Cardiac muscle cell (in vitro differentiated cells and primary cell): Measurements from ENCODE around the gene EEF1G. TPM values are rescaled to one million over a fixed set of nuclear protein-coding genes. Genes with fewer than 3 reads are reported as not detected.
A peak's percentile ranks its signal among the peaks of the same experiment; 100 is the strongest.

Experiments
- DNase-seq, 2 donors: peaks; one replicate each; pipeline versions ENCODE4 v3.0.0 to v3.0.0-alpha.2; 2010 to 2017; ENCODE audit warnings: low read depth in 1 of 2, low spot score in 1 of 2
- H3K27ac ChIP-seq: fragments of 200-600 bp; sonication (generic); 2 replicates; pipeline ENCODE4 v1.5.1; 2016
- H3K27me3 ChIP-seq: fragments of 200-600 bp; sonication (generic); 2 replicates; pipeline ENCODE4 v1.6.0; 2016; ENCODE audit warnings: control low read depth
- H3K36me3 ChIP-seq: fragments of 200-600 bp; sonication (generic); 2 replicates; pipeline ENCODE4 v1.5.1; 2016; ENCODE audit warnings: control low read depth
- H3K4me1 ChIP-seq: fragments of 200-600 bp; sonication (generic); 2 replicates; pipeline ENCODE4 v1.8.1; 2017; ENCODE audit warnings: low read depth, mild to moderate bottlenecking, mixed run types
- H3K4me3 ChIP-seq: fragments of 200-600 bp; sonication (generic); 2 replicates; pipeline ENCODE4 v1.5.1; 2016; ENCODE audit warnings: mild to moderate bottlenecking
- H3K9me3 ChIP-seq: fragments of 200-600 bp; sonication (generic); 2 replicates; pipeline ENCODE4 v1.5.1; 2017; ENCODE audit warnings: low read depth, mild to moderate bottlenecking, control low read depth
- CTCF ChIP-seq: IDR thresholded peaks from 2 replicates; pipeline ENCODE4 v1.5.1; 2012; ENCODE audit warnings: low read depth, mild to moderate bottlenecking, low read length
- polyA plus RNA-seq: library from polyadenylated mRNA; unstranded; fragments of >200 nt; fragmentation: Nextera tagmentation; extraction: Ambion mirVana; gene quantifications from 2 replicates; pipeline ENCODE4 v1.2.1, GENCODE V29; 2016
- total RNA-seq: library from RNA; depleted of rRNA; stranded (reverse); fragments of >200 nt; gene quantifications from 2 replicates; pipeline ENCODE4 v1.2.3, GENCODE V29; 2016

Gene EEF1G
- total and polyA plus RNA-seq, 2 experiments from 2014 or later, result 769 to 2,091 TPM

- no peaks in the 10 kb centered on the region for H3K27me3 ChIP-seq
- peaks cover 44% of the 10 kb centered on the region for H3K36me3 ChIP-seq
- H3K4me3 ChIP-seq, result no peak overlapping the region
- no peak overlapping the region for H3K27ac ChIP-seq
- no peak for DNase-seq
- H3K9me3 ChIP-seq, result no peaks in the 10 kb centered on the region
- H3K4me1 ChIP-seq, result peaks cover 23% of the 10 kb centered on the region
- TF ChIP-seq CTCF, result no peak
Observed at GRCh38 chr11:62595124-62595523, 21.4 kb upstream of the EEF1G start.

- TF ChIP-seq CTCF, result peak; percentile 80
- H3K4me3 ChIP-seq, result no peak overlapping the region
- peak; percentile 81 to 86 for DNase-seq
- H3K27me3 ChIP-seq, result no peaks in the 10 kb centered on the region
- no peak overlapping the region for H3K27ac ChIP-seq
- H3K4me1 ChIP-seq, result peaks cover 10% of the 10 kb centered on the region
- peaks cover 44% of the 10 kb centered on the region for H3K36me3 ChIP-seq
- no peaks in the 10 kb centered on the region for H3K9me3 ChIP-seq
Observed at GRCh38 chr11:62593434-62594044, 19.8 kb upstream of the EEF1G start.

- Histone ChIP-seq H3K4me1 (peaks cover 10% of the 10 kb centered on the region), H3K36me3 (peaks cover 40% of the 10 kb centered on the region), H3K27me3 (no peaks in the 10 kb centered on the region), H3K4me3 (no peak overlapping the region), H3K27ac (peak overlapping the region; percentile 82), H3K9me3 (no peaks in the 10 kb centered on the region)
- DNase-seq, result no peak
- TF ChIP-seq CTCF, result no peak
Observed at GRCh38 chr11:62592989-62593421, 19.3 kb upstream of the EEF1G start.

GRCh38 chr11:62592146-62592815, 18.6 kb upstream of the EEF1G start:
- DNase-seq, result no peak
- peaks cover 36% of the 10 kb centered on the region for H3K36me3 ChIP-seq
- TF ChIP-seq CTCF, result no peak

GRCh38 chr11:62591448-62592145, 17.9 kb upstream of the EEF1G start, which contains the start of gene TUT1:
Gene TUT1, minus strand, starts transcription at chr11:62591523. Its CDS starts 38 bp downstream, at chr11:62591485.
- peak within 1 kb of the TSS; percentile 84 for H3K4me3 ChIP-seq
- H3K36me3 ChIP-seq, result peaks cover 33% of the 10 kb centered on the region
- no peaks in the 10 kb centered on the region for H3K9me3 ChIP-seq
- TF ChIP-seq CTCF, result no peak
- no peaks in the 10 kb centered on the region for H3K27me3 ChIP-seq
- peak; percentile 99 to 100 for DNase-seq
- peaks cover 10% of the 10 kb centered on the region for H3K4me1 ChIP-seq
- peak within 1 kb of the TSS; percentile 89 for H3K27ac ChIP-seq

More at GRCh38 chr11:62592146-62592815, 18.6 kb upstream of the EEF1G start:
- Histone ChIP-seq H3K4me1 (peaks cover 10% of the 10 kb centered on the region), H3K27me3 (no peaks in the 10 kb centered on the region), H3K9me3 (no peaks in the 10 kb centered on the region), H3K27ac (peak overlapping the region; percentile 82), H3K4me3 (peak overlapping the region; percentile 43)
